ENCODE results near the gene PGBD4.
"Not testable (repeated sequence)": the region's sequence is repeated elsewhere in the genome, so short reads cannot be mapped to it uniquely, and the experiment has no call there.

Gene PGBD4

GRCh38 chr15:34114739-34115138 is 12.9 kb downstream of the PGBD4 start:
- DNase-seq = no peak

- DNase-seq = no peak
Observed at GRCh38 chr15:34116620-34117019, 14.7 kb downstream of the PGBD4 start.

- no peak for DNase-seq
Observed at GRCh38 chr15:34119291-34119690, 17.4 kb downstream of the PGBD4 start.

GRCh38 chr15:34120420-34120819 is 18.5 kb downstream of the PGBD4 start:
- DNase-seq = not testable (repeated sequence)

GRCh38 chr15:34121786-34122185 is 19.9 kb downstream of the PGBD4 start:
- DNase-seq = peak; percentile 77

- DNase-seq = peak; percentile 81
Observed at GRCh38 chr15:34122771-34123183, 20.9 kb downstream of the PGBD4 start.

- no peak for DNase-seq
Observed at GRCh38 chr15:34124651-34125050, 22.8 kb downstream of the PGBD4 start.

- no peak for DNase-seq
Observed at GRCh38 chr15:34125945-34126344, 24.1 kb downstream of the PGBD4 start.

- no peak for DNase-seq
Observed at GRCh38 chr15:34126522-34126921, 24.6 kb downstream of the PGBD4 start.

GRCh38 chr15:34128898-34129297 is 27.0 kb downstream of the PGBD4 start:
- DNase-seq = no peak

GRCh38 chr15:34132881-34133280 is 31.0 kb downstream of the PGBD4 start:
- no peak for DNase-seq

GRCh38 chr15:34133511-34133910 is 31.6 kb downstream of the PGBD4 start:
- no peak for DNase-seq

GRCh38 chr15:34147371-34148140 is 45.7 kb downstream of the PGBD4 start:
- no peak for DNase-seq

- DNase-seq = peak; percentile 96
Observed at GRCh38 chr15:34154725-34155204, 52.9 kb downstream of the PGBD4 start.

GRCh38 chr15:34155859-34156258 is 54.0 kb downstream of the PGBD4 start:
- DNase-seq = no peak

All from islet precursor cell (in vitro differentiated cells).